ENCODE results near the gene B3GAT2.

The B3GAT2 gene

DNA sequence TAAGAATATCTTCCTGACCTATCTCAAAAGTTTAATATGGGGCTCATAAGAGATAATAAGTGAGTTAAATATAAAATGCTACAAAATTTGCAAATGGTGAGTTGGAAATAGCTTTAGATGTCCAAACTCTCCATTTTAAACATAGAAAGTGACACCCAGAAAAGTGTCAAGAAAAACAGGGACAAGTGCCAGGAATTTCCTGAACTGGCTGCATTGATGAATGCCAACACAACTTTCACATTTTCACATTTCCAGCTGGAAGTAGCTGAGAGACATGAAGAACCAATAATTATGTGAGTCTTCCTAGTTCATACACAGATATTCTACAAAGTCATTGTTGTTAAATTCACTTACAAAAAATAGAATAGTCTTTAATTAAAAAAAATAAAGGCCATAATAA, 38.6 kb upstream of the B3GAT2 start:
- H3K9ac ChIP-seq (ENCODE audit: low read length), result no peak overlapping the region
- no peak overlapping the region for H3K4me3 ChIP-seq (ENCODE audit: low read length)
- H2AFZ ChIP-seq (ENCODE audit: low read depth, low read length), result no peak overlapping the region
- TF ChIP-seq CTCF (IDR thresholded peaks at IDR 0.05; ENCODE audit: low read depth, low read length) (no peak), EZH2phosphoT487 (IDR thresholded peaks at IDR 0.05; ENCODE audit: low read depth) (no peak)
- no peaks in the 10 kb centered on the region for H4K20me1 ChIP-seq (ENCODE audit: insufficient read depth, low read length)
- H3K36me3 ChIP-seq (replicated peaks; ENCODE audit: low read depth, low read length), result no peaks in the 10 kb centered on the region
- H3K4me2 ChIP-seq (ENCODE audit: low read length), result no peak overlapping the region
- H3K27ac ChIP-seq (ENCODE audit: low read length), result no peak overlapping the region
- peaks cover 5% of the 10 kb centered on the region; the same call in 1 of the 2 replicates for H3K9me3 ChIP-seq (ENCODE audit: insufficient read depth, low read length)
- H3K27me3 ChIP-seq (ENCODE audit: low read depth, low read length), result no peaks in the 10 kb centered on the region
- H3K4me1 ChIP-seq (ENCODE audit: low read length), result no peaks in the 10 kb centered on the region
- H3K79me2 ChIP-seq (ENCODE audit: low read length), result no peaks in the 10 kb centered on the region

DNA sequence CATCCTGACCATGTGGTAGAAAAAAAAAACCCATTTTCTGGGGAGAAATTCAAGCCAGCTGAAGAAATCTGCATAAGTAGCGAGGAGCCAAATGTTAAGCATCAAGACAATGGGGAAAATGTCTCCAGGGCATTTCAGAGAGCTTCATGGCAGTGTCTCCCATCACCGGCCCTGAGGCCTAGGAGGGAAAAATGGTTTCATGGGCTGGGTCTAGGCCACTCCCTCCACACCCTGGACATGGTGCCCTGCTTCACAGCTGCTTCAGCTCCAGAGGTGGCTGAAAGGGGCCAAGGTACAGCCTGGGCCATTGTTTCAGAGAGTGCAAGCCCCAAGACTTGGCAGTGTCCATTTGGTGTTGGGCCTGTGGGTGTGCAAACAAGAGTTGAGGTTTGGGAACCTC, 34.4 kb upstream of the B3GAT2 start:
- Histone ChIP-seq H3K36me3 (replicated peaks; ENCODE audit: low read depth, low read length) (no peaks in the 10 kb centered on the region), H3K9ac (ENCODE audit: low read length) (no peak overlapping the region), H3K79me2 (ENCODE audit: low read length) (no peaks in the 10 kb centered on the region), H3K27ac (ENCODE audit: low read length) (no peak overlapping the region), H3K4me1 (ENCODE audit: low read length) (no peaks in the 10 kb centered on the region), H3K9me3 (ENCODE audit: insufficient read depth, low read length) (peaks cover 5% of the 10 kb centered on the region; the same call in 1 of the 2 replicates), H2AFZ (ENCODE audit: low read depth, low read length) (no peak overlapping the region), H4K20me1 (ENCODE audit: insufficient read depth, low read length) (no peaks in the 10 kb centered on the region), H3K27me3 (ENCODE audit: low read depth, low read length) (no peaks in the 10 kb centered on the region), H3K4me3 (ENCODE audit: low read length) (no peak overlapping the region), H3K4me2 (ENCODE audit: low read length) (no peak overlapping the region)
- no peak for TF ChIP-seq CTCF (IDR thresholded peaks at IDR 0.05; ENCODE audit: low read depth, low read length)
- TF ChIP-seq EZH2phosphoT487 (IDR thresholded peaks at IDR 0.05; ENCODE audit: low read depth), result no peak

DNA sequence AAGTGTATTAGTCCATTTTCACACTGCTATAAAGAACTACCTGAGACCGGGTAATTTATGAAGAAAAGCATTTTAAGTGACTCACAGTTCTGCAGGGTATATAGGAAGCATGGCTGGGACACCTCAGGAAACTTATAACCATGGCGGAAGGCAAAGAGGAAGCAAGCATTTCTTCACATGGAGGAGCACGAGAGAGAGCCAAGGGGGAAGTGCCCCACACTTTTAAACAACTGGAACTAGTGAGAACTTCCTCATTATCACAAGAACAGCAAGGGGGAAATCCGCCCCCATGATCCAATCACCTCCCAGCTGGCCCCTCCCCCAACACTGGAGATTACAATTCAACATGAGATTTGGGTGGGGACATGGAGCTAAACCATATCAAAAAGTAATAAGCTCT, 28.3 kb upstream of the B3GAT2 start:
- Histone ChIP-seq H4K20me1 (ENCODE audit: insufficient read depth, low read length) (no peaks in the 10 kb centered on the region), H3K9me3 (ENCODE audit: insufficient read depth, low read length) (0 out of 2 replicates have a peak, but pooled peaks cover 2% of the 10 kb centered on the region), H3K4me1 (ENCODE audit: low read length) (no peaks in the 10 kb centered on the region; the same call in 1 of the 2 replicates), H3K4me2 (ENCODE audit: low read length) (no peak overlapping the region), H3K36me3 (replicated peaks; ENCODE audit: low read depth, low read length) (no peaks in the 10 kb centered on the region), H2AFZ (ENCODE audit: low read depth, low read length) (no peak overlapping the region), H3K79me2 (ENCODE audit: low read length) (no peaks in the 10 kb centered on the region), H3K9ac (ENCODE audit: low read length) (no peak overlapping the region), H3K27ac (ENCODE audit: low read length) (no peak overlapping the region), H3K27me3 (ENCODE audit: low read depth, low read length) (no peaks in the 10 kb centered on the region), H3K4me3 (ENCODE audit: low read length) (no peak overlapping the region)
- TF ChIP-seq CTCF (IDR thresholded peaks at IDR 0.05; ENCODE audit: low read depth, low read length) (no peak), EZH2phosphoT487 (IDR thresholded peaks at IDR 0.05; ENCODE audit: low read depth) (no peak)

DNA sequence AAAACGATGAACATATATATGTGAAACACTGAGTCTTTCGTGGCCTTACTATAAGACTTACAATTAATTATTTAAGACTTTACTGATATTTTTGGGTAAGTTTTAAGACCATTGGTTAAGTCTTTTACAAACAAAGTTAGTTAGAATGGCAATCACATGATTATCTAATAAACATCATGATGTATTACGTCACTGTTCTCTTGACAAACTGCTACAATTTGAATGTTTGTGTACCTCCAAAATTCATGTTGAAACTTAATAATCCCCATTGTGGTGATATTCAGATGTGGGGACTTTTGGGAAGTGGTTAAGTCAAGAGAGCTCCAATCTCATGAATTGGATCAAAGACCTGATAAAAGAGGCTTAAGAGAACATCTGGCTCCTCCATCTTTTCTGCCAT, 25.9 kb upstream of the B3GAT2 start:
- H3K4me2 ChIP-seq (ENCODE audit: low read length), result no peak overlapping the region
- H4K20me1 ChIP-seq (ENCODE audit: insufficient read depth, low read length), result no peaks in the 10 kb centered on the region
- TF ChIP-seq EZH2phosphoT487 (IDR thresholded peaks at IDR 0.05; ENCODE audit: low read depth), result no peak
- TF ChIP-seq CTCF (IDR thresholded peaks at IDR 0.05; ENCODE audit: low read depth, low read length), result no peak
- H3K4me1 ChIP-seq (ENCODE audit: low read length), result no peaks in the 10 kb centered on the region; the same call in 1 of the 2 replicates
- no peaks in the 10 kb centered on the region for H3K36me3 ChIP-seq (replicated peaks; ENCODE audit: low read depth, low read length)
- H3K79me2 ChIP-seq (ENCODE audit: low read length), result no peaks in the 10 kb centered on the region
- H3K27ac ChIP-seq (ENCODE audit: low read length), result no peak overlapping the region
- 0 out of 2 replicates have a peak, but pooled peaks cover 2% of the 10 kb centered on the region for H3K9me3 ChIP-seq (ENCODE audit: insufficient read depth, low read length)
- no peak overlapping the region for H3K4me3 ChIP-seq (ENCODE audit: low read length)
- no peaks in the 10 kb centered on the region for H3K27me3 ChIP-seq (ENCODE audit: low read depth, low read length)
- H2AFZ ChIP-seq (ENCODE audit: low read depth, low read length), result no peak overlapping the region
- no peak overlapping the region for H3K9ac ChIP-seq (ENCODE audit: low read length)
